NK-92 treated with Interleukin-12 subunit alpha and Interleukin-12 subunit beta, amount 100 ng/mL, for 24 hours (cell line): ENCODE results near the gene KDM1B.
A peak's percentile ranks its signal among the peaks of the same experiment; 100 is the strongest.
"Not testable (repeated sequence)": the region's sequence is repeated elsewhere in the genome, so short reads cannot be mapped to it uniquely, and the experiment has no call there.

ENCODE experiments used
- DNase-seq: peaks from one replicate; lab custom pipeline; 2025; lab: John Stamatoyannopoulos, UW

KDM1B gene

GRCh38 chr6:18189196-18189595, 34.0 kb downstream of the KDM1B start:
- DNase-seq = no peak

GRCh38 chr6:18192026-18192425, 36.8 kb downstream of the KDM1B start:
- no peak for DNase-seq

DNA sequence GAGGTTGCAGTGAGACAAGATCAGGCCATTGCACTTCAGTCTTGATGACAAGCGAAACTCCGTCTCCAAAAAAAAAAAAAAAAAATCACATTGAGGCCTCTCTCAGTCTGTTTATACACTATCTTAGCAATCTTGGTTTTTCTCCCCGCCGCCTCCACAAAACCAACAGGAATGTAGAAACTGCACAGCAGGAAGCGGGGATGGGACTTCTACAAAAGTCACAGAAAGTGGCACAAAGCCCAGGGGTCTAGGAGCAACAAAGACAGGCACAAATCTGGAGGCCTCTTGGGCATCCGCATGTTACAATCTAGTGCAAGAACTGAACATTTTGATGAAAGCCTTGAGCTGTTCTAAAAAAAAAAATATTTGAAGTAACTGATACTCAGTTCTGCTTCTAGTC, 48.6 kb downstream of the KDM1B start:
- DNase-seq = no peak

GRCh38 chr6:18204691-18205090, 49.5 kb downstream of the KDM1B start:
- DNase-seq = no peak

- DNase-seq = no peak
These were observed 51.4 kb downstream of the KDM1B start for GRCh38 chr6:18206591-18206990.

GRCh38 chr6:18207438-18207837, 52.2 kb downstream of the KDM1B start:
- no peak for DNase-seq

GRCh38 chr6:18207949-18208348, 52.7 kb downstream of the KDM1B start:
- no peak for DNase-seq

GRCh38 chr6:18208778-18209177, 53.6 kb downstream of the KDM1B start:
- DNase-seq = not testable (repeated sequence)

- no peak for DNase-seq
These were observed 54.4 kb downstream of the KDM1B start for GRCh38 chr6:18209539-18210197.

DNA sequence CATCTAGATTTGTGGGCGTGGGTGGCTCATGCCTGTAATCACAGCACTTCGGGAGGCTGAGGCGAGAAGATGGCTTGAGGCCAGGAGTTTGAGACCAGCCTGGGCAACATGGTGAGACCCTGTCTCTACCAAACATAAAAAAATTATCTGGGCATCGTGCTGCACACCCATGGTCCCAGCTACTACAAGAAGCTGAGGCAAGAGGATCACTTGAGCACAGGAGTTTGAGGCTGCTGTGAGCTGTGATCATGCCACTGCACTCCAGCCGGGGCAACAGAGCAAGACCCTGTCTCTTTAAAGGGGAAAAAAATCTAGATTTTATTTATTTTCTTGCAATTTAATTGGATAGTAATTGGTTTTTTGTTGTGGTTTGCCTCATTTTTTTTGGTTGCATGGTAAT, 55.5 kb downstream of the KDM1B start:
- no peak for DNase-seq

- DNase-seq = peak; percentile 3
These were observed 56.1 kb downstream of the KDM1B start for GRCh38 chr6:18211338-18211737.

DNA sequence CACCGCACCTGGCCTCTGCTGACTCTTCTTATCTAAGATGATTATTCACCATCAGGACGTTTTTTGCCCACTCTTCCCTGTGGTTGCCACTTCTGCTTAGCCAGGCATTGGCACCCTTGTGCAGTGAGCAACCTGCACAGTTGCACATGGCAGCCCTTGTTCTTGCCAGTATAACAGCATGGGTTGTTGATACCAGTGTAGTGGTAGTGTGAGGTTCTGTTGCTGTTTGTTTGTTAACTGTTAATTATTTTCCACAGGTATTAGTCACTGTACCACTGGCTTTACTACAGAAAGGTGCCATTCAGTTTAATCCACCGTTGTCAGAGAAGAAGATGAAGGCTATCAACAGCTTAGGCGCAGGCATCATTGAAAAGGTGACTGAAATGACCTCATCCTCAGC, 57.0 kb downstream of the KDM1B start:
- no peak for DNase-seq

DNA sequence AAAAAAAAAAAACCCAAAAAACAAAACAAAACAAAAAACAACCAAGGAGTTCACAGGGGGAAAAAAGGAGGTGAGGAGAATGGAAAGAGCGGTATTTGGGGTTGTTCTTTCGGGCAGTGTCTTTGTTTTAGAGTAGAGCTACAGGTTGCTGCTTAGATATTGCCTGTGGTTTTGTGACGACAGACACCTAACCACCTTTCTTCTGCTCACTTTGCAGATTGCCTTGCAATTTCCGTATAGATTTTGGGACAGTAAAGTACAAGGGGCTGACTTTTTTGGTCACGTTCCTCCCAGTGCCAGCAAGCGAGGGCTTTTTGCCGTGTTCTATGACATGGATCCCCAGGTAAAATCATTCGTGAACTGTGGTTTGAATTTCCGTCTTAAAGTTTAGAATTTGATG, 58.2 kb downstream of the KDM1B start:
- DNase-seq = no peak

DNA sequence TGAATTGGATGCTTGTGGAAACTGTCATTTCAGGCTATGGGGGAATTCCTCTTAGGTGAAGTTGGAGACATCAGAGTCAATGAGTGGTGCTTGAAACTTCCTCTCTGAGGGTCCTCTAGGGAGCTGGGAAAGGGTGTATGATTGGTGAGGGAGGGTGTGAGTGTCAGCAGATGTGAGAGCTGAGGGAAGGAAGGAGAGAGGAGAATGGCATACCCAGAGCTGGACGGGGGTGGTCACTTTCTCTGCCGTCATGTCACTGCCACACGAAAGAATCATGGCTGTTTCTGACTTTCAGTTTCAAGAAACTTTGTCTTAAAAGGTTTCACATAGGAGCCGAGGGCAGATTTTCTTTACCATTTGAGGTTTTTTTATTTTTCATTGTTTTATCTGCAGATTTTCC, 58.8 kb downstream of the KDM1B start:
- DNase-seq = no peak

- DNase-seq = no peak
These were observed 60.2 kb downstream of the KDM1B start for GRCh38 chr6:18215436-18215835.

DNA sequence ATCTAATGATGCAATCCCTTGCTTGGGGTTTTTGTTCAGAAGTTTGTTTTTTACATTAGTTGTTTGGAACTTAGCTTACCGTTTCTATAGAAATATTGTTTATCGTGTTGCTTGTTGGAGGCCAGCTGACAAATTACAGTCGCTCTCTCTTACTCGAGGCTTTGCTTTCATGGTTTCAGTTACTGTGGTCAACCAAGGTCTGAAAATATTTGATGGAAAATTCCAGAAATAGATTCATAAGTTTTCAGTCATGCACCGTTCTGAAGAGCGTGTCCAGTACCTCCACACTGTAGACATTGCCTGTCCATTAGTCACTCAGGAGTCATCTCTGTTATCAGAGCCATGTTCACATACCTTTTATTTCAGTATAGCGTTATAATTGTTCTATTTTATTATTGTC, 61.2 kb downstream of the KDM1B start:
- DNase-seq = no peak

GRCh38 chr6:18218233-18218632, 63.0 kb downstream of the KDM1B start:
- no peak for DNase-seq

DNA sequence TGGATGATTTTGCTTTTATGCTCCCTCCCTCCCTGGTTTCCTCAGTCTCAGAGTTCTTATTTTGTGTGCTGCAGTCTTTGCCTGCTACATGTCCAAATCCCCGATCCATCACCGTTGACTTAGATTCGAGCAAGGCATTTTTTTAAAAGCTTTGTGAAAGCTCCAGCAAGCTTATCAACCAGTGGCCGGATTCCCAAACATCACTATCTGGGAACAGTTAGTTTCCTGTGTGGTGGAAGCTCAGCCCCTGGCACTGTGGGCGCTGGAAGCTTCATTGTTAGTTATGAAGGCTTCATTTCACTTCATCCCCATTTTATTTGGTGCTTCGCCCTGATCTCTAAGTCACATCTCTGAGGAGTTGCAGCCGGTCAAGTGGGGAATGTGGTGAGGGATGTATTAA, 64.4 kb downstream of the KDM1B start:
- no peak for DNase-seq

DNA sequence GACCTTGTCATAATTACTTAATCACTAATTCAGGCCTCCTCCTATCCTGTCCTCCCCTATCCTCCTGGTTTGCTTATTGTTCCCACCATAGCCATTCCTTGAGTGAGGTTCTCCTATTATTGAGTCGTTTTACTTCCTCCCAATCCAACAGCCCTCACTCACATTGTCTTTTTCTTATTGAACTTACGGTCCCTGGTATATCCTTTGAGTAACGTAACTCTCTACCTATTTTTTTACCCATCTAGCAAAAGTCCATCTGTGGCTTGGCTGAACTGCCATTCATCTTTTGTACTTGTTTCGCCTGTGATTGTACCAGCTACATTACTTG, 66.0 kb downstream of the KDM1B start:
- DNase-seq = no peak

GRCh38 chr6:18226451-18227105, 71.4 kb downstream of the KDM1B start:
- DNase-seq = not testable (repeated sequence)

DNA sequence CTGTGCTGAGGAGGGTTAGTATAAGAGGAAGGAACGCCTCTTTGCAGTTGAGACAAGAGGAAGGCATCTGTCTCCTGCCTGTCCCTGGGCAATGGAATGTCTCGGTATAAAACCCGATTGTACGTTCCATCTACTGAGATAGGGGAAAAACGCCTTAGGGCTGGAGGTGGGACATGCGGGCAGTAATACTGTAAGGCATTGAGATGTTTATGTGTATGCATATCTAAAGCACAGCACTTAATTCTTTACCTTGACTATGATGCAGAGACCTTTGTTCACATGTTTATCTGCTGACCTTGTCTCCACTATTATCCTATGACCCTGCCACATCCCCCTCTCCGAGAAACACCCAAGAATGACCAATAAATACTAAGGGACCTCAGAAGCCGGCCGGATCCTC, 71.9 kb downstream of the KDM1B start:
- not testable (repeated sequence) for DNase-seq

DNA sequence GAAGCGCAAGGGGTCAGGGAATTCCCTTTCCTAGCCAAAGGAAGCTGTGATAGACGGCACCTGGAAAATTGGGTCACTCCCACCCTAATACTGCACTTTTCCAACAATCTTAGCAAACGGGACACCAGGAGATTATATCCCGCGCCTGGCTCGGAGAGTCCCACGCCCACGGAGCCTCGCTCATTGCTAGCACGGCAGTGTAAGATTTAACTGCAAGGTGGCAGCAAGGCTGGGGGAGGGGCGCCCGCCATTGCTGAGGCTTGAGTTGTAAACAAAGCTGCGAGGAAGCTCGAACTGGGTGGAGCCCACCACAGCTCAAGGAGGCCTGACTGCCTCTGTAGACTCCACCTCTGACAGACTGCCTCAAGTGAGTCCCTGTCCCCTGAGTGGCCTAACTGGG, 73.4 kb downstream of the KDM1B start:
- not testable (repeated sequence) for DNase-seq

DNA sequence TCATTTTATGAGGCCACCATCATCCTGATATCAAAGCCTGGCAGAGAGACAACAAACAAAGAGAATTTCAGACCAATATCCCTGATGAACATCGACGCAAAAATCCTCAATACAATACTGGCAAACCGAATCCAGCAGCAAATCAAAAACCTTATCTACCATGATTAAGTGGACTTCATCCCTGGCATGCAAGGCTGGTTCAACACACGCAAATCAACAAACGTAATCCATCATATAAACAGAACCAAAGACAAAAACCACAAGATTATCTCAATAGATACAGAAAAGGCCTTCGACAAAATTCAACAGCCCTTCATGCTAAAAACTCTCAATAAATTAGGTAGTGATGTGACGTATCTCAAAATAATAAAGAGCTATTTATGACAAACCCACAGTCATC, 76.6 kb downstream of the KDM1B start:
- not testable (repeated sequence) for DNase-seq

GRCh38 chr6:18233770-18234169, 78.5 kb downstream of the KDM1B start:
- not testable (repeated sequence) for DNase-seq
